Measurements from ENCODE around the gene SLC4A1AP. TPM values are rescaled to one million over a fixed set of nuclear protein-coding genes. Genes with fewer than 3 reads are reported as not detected.

Gene SLC4A1AP
- total and polyA plus RNA-seq, 2 of the 13 experiments (the other 11 are each of a cell fraction or from before 2014, with no cell fraction given) = 15.3 to 44.6 TPM

- TF ChIP-seq ZNF501 (CRISPR knock-in tag; IDR thresholded peaks at IDR 0.05) (peak; percentile 96), ZBTB4 (CRISPR knock-in tag; IDR thresholded peaks at IDR 0.05; ENCODE audit: borderline replicate concordance) (peak; percentile 94; the same call in 1 of the 2 replicates), TEAD2 (CRISPR knock-in tag; IDR thresholded peaks at IDR 0.05) (no peak), ZNF256 (CRISPR knock-in tag; conservative IDR thresholded peaks at IDR 0.05) (0 out of 2 replicates have a peak, but pooled peaks have one; percentile 50), ZNF512B (CRISPR knock-in tag; IDR thresholded peaks at IDR 0.05; ENCODE audit: borderline replicate concordance) (peak; percentile 71; the same call in 1 of the 2 replicates), ATRX (CRISPR knock-in tag; IDR thresholded peaks at IDR 0.05; ENCODE audit: borderline replicate concordance) (no peak), ZSCAN31 (CRISPR knock-in tag; IDR thresholded peaks at IDR 0.05; ENCODE audit: low read depth) (peak; percentile 89; the same call in 1 of the 2 replicates), ZNF143 (CRISPR knock-in tag; IDR thresholded peaks at IDR 0.05) (no peak), ZMYM2 (CRISPR knock-in tag; IDR thresholded peaks at IDR 0.05) (no peak), NR3C1 (CRISPR knock-in tag; IDR thresholded peaks at IDR 0.05) (no peak), HDAC2 (CRISPR knock-in tag; IDR thresholded peaks at IDR 0.05) (peak; percentile 85), ZNF550 (CRISPR knock-in tag; IDR thresholded peaks at IDR 0.05; ENCODE audit: borderline replicate concordance) (peak; percentile 81; the same call in 1 of the 2 replicates), REST (IDR thresholded peaks at IDR 0.05; ENCODE audit: borderline replicate concordance in 1 of 2, low read depth in 1 of 2, low read length in 2 of 2) (peak in 1 of 2 experiments; percentile 79; a peak in 1 of 4 replicates), SYNCRIP (IDR thresholded peaks at IDR 0.05; ENCODE audit: insufficient read depth, low read depth, low read length) (no peak), GPBP1L1 (CRISPR knock-in tag; IDR thresholded peaks at IDR 0.05) (no peak)
Observed at GRCh38 chr2:27628767-27629709, 34.7 kb upstream of the SLC4A1AP start, which contains the start of the genes CCDC121 and GPN1 (continued).

Measured in HepG2 (cell line).